Loucy (cell line): ENCODE measurements around the gene TENM3.

ENCODE experiments used
- H2AFZ ChIP-seq: fragments of 200-600 bp; sonication (generic); 2 replicates; pipeline ENCODE4 v1.6.0; 2016; ENCODE audit warnings: antibody characterized with exemption, mild to moderate bottlenecking, low read length, moderate library complexity
- H3F3A ChIP-seq: fragments of 200-600 bp; 2 replicates; pipeline ENCODE4 v1.6.0; 2016; ENCODE audit warnings: antibody characterized with exemption, low read depth, mild to moderate bottlenecking
- H3K27me3 ChIP-seq: fragments of 200-600 bp; sonication (generic); 2 replicates; pipeline ENCODE4 v1.6.1; 2014; ENCODE audit warnings: low read length, mild to moderate bottlenecking; ENCODE audit not compliant: insufficient read depth, poor library complexity, severe bottlenecking
- H3K36me3 ChIP-seq: fragments of 200-600 bp; sonication (generic); 2 replicates; pipeline ENCODE4 v1.6.1; 2016; ENCODE audit warnings: low read length; ENCODE audit not compliant: insufficient read depth
- H3K4me1 ChIP-seq: fragments of 200-600 bp; sonication (generic); 2 replicates; pipeline ENCODE4 v1.5.1; 2014; ENCODE audit warnings: low read length, mild to moderate bottlenecking; ENCODE audit not compliant: insufficient read depth, poor library complexity, severe bottlenecking
- H3K4me2 ChIP-seq: fragments of 200-600 bp; sonication (generic); 2 replicates; pipeline ENCODE4 v1.6.0; 2014; ENCODE audit warnings: antibody characterized with exemption, low read length, low read depth, mild to moderate bottlenecking; ENCODE audit not compliant: poor library complexity, severe bottlenecking
- H3K4me3 ChIP-seq: fragments of 200-600 bp; sonication (generic); 2 replicates; pipeline ENCODE4 v1.5.1; 2014; ENCODE audit warnings: low read length, mild to moderate bottlenecking, mixed read lengths; ENCODE audit not compliant: poor library complexity, severe bottlenecking
- H3K79me2 ChIP-seq: fragments of 200-600 bp; sonication (generic); 2 replicates; pipeline ENCODE4 v1.6.1; 2014; ENCODE audit warnings: low read length; ENCODE audit not compliant: insufficient read depth
- H3K9ac ChIP-seq: fragments of 200-600 bp; sonication (generic); 2 replicates; pipeline ENCODE4 v1.6.0; 2014; ENCODE audit warnings: mild to moderate bottlenecking, low read depth, low read length, moderate library complexity; ENCODE audit not compliant: poor library complexity, severe bottlenecking
- H3K9me2 ChIP-seq: fragments of 200-600 bp; sonication (generic); replicated peaks from 2 replicates; pipeline ENCODE4 v1.6.1; 2016; ENCODE audit warnings: low read depth, low read length, mixed read lengths
- H3K9me3 ChIP-seq: fragments of 200-600 bp; sonication (generic); 2 replicates; pipeline ENCODE4 v1.6.1; 2014; ENCODE audit warnings: mild to moderate bottlenecking, antibody characterized with exemption, low read length, low read depth; ENCODE audit not compliant: insufficient read depth
- H4K20me1 ChIP-seq: fragments of 200-600 bp; sonication (generic); 2 replicates; pipeline ENCODE4 v1.6.0; 2014; ENCODE audit warnings: antibody characterized with exemption, low read length, mild to moderate bottlenecking; ENCODE audit not compliant: insufficient read depth, poor library complexity, severe bottlenecking
- CTCF ChIP-seq: fragments of 200-600 bp; sonication (generic); conservative IDR thresholded peaks from 2 replicates; pipeline ENCODE4 v1.5.1; 2014; ENCODE audit warnings: mild to moderate bottlenecking, antibody characterized with exemption, low read length
- EZH2phosphoT487 ChIP-seq: fragments of 200-600 bp; IDR thresholded peaks from 2 replicates; pipeline ENCODE4 v1.6.1; 2018; ENCODE audit warnings: antibody characterized with exemption, mild to moderate bottlenecking, moderate library complexity, borderline replicate concordance

TENM3 gene

DNA sequence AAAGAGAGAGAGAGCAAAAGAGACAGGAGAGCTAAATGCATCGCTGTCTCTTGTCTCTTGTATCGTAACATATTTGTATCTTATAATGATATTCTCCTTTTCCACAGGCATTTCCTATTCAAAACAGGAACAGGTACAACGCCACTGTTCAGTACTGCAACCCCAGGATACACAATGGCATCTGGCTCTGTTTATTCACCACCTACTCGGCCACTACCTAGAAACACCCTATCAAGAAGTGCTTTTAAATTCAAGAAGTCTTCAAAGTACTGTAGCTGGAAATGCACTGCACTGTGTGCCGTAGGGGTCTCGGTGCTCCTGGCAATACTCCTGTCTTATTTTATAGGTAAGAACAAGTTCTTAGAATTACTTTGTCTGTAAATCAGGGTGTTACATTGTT is 385.3 kb downstream of the TENM3 start:
- H3K9me2 ChIP-seq: no peaks in the 10 kb centered on the region; the same call in 1 of the 2 replicates
- H3F3A ChIP-seq: no peaks in the 10 kb centered on the region
- no peak overlapping the region for H3K9ac ChIP-seq
- no peak overlapping the region for H3K4me2 ChIP-seq
- H3K36me3 ChIP-seq: no peaks in the 10 kb centered on the region
- H3K27me3 ChIP-seq: no peaks in the 10 kb centered on the region
- no peak for TF ChIP-seq CTCF
- H3K4me3 ChIP-seq: no peak overlapping the region
- H3K9me3 ChIP-seq: no peaks in the 10 kb centered on the region
- H4K20me1 ChIP-seq: no peaks in the 10 kb centered on the region
- H2AFZ ChIP-seq: no peak overlapping the region
- no peaks in the 10 kb centered on the region for H3K4me1 ChIP-seq
- H3K79me2 ChIP-seq: no peaks in the 10 kb centered on the region

DNA sequence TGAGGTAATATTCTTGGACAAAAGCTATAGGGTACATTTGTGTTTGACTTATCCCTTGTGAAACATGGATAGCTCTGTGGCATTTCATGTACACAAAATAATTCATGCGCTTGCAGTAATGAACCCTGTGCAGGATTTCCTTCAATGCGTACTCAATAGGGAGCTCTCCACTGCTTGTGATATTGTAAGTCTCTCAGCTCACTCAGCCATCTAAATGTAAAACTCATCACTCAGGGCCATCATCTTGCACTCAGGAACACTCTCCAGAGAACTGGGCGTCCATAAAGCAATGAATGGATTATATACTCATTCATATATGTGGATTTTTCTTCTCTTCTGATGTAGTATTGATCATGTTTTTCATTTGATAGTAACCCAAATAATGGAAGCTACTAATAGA is 385.9 kb downstream of the TENM3 start:
- no peak overlapping the region for H3K4me2 ChIP-seq
- H3F3A ChIP-seq: no peaks in the 10 kb centered on the region
- H3K4me1 ChIP-seq: no peaks in the 10 kb centered on the region
- H3K9me2 ChIP-seq: no peaks in the 10 kb centered on the region; the same call in 1 of the 2 replicates
- no peak overlapping the region for H3K9ac ChIP-seq
- no peak overlapping the region for H3K4me3 ChIP-seq
- no peaks in the 10 kb centered on the region for H3K27me3 ChIP-seq
- H3K9me3 ChIP-seq: no peaks in the 10 kb centered on the region
- H3K79me2 ChIP-seq: no peaks in the 10 kb centered on the region
- no peaks in the 10 kb centered on the region for H3K36me3 ChIP-seq
- H2AFZ ChIP-seq: no peak overlapping the region
- TF ChIP-seq EZH2phosphoT487 (no peak), CTCF (no peak)
- H4K20me1 ChIP-seq: no peaks in the 10 kb centered on the region

DNA sequence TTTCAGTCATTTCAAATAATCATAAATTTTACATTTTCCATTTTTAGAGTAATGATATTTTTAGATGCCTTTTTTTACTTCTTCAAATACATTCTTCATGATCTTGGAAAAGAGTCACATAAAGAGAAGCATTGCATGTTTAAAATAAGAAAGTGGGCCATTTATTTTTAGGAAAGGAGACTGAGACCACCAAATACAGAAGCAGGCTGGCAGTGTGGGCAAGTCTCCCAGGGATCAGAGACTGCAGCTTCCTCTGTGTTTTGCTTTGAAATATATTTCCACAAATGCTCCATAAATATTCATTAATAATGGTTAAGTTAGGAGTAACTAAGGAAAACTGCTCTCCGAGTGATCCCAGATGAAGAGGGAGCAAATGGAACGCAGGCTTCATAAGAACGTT is 397.3 kb downstream of the TENM3 start:
- H3K4me3 ChIP-seq: no peak overlapping the region
- no peak for TF ChIP-seq EZH2phosphoT487
- TF ChIP-seq CTCF: no peak
- no peaks in the 10 kb centered on the region for H3K9me3 ChIP-seq
- H4K20me1 ChIP-seq: no peaks in the 10 kb centered on the region
- H3K9ac ChIP-seq: no peak overlapping the region
- H3K27me3 ChIP-seq: no peaks in the 10 kb centered on the region
- no peaks in the 10 kb centered on the region for H3K79me2 ChIP-seq
- H3K36me3 ChIP-seq: no peaks in the 10 kb centered on the region
- no peak overlapping the region for H3K4me2 ChIP-seq
- no peaks in the 10 kb centered on the region for H3K9me2 ChIP-seq
- H3F3A ChIP-seq: no peaks in the 10 kb centered on the region
- no peaks in the 10 kb centered on the region for H3K4me1 ChIP-seq
- no peak overlapping the region for H2AFZ ChIP-seq
